ENCODE results near the gene RUFY1. TPM values are rescaled to one million over a fixed set of nuclear protein-coding genes. Genes with fewer than 3 reads are reported as not detected.
"Not testable (repeated sequence)": the region's sequence is repeated elsewhere in the genome, so short reads cannot be mapped to it uniquely, and the experiment has no call there.

Gene RUFY1
- total RNA-seq, 2 experiments from 2014 or later, result 35.8 to 47.7 TPM

- ChIA-PET POLR2A (interaction anchor here (0.5 to 2.4 kb wide), 11 partner anchors 10 to 1523 kb away, joined by 3 to 22 read pairs (median 4); partner anchors contain the start of gene CBY3), CTCF (ENCODE audit: unreplicated experiment) (no interaction called here)
- H3K4me2 ChIP-seq (ENCODE audit: low read length), result peak overlapping the region; percentile 87
- peak; percentile 57 for DNase-seq (ENCODE audit: low spot score)
- peak overlapping the region; percentile 82 for H2AFZ ChIP-seq (ENCODE audit: low read length)
- H3K79me2 ChIP-seq (ENCODE audit: insufficient read depth, low read depth, low read length), result peaks cover 42% of the 10 kb centered on the region
- peaks cover 35% of the 10 kb centered on the region for H4K20me1 ChIP-seq (ENCODE audit: insufficient read depth, low read length)
- intact Hi-C loops (cut with micrococcal nuclease; ENCODE audit: unreplicated experiment), result loop anchor here (2.0 kb wide), 2 partner anchors 73 to 109 kb away; partner anchors contain the start of genes MAML1 and RUFY1
- TSS peak; percentile 96 for BruUV-seq (replicated peaks)
- peak overlapping the region; percentile 90 for H3K27ac ChIP-seq (ENCODE audit: low read depth, low read length, poor library complexity, severe bottlenecking)
- TF ChIP-seq EZH2phosphoT487 (IDR thresholded peaks at IDR 0.05; ENCODE audit: borderline replicate concordance, low read depth, low read length), result no peak
- TF ChIP-seq, protein P1, sequence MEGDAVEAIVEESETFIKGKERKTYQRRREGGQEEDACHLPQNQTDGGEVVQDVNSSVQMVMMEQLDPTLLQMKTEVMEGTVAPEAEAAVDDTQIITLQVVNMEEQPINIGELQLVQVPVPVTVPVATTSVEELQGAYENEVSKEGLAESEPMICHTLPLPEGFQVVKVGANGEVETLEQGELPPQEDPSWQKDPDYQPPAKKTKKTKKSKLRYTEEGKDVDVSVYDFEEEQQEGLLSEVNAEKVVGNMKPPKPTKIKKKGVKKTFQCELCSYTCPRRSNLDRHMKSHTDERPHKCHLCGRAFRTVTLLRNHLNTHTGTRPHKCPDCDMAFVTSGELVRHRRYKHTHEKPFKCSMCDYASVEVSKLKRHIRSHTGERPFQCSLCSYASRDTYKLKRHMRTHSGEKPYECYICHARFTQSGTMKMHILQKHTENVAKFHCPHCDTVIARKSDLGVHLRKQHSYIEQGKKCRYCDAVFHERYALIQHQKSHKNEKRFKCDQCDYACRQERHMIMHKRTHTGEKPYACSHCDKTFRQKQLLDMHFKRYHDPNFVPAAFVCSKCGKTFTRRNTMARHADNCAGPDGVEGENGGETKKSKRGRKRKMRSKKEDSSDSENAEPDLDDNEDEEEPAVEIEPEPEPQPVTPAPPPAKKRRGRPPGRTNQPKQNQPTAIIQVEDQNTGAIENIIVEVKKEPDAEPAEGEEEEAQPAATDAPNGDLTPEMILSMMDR (conservative IDR thresholded peaks at IDR 0.05; ENCODE audit: low read length), result no peak
- H3K9me2 ChIP-seq (ENCODE audit: insufficient read depth, low read length), result no peaks in the 10 kb centered on the region
- H3K4me3 ChIP-seq (ENCODE audit: low read depth, low read length, poor library complexity, severe bottlenecking), result peak overlapping the region; percentile 100
- peaks cover 42% of the 10 kb centered on the region for H3K36me3 ChIP-seq (ENCODE audit: insufficient read depth, low read length)
- H3K9me3 ChIP-seq (ENCODE audit: low read length), result no peaks in the 10 kb centered on the region
- peaks cover 40% of the 10 kb centered on the region for H3K4me1 ChIP-seq (ENCODE audit: insufficient read depth, low read length, poor library complexity, severe bottlenecking)
Measured at GRCh38 chr5:179623906-179624741, 73.8 kb downstream of the RUFY1 start.

DNA sequence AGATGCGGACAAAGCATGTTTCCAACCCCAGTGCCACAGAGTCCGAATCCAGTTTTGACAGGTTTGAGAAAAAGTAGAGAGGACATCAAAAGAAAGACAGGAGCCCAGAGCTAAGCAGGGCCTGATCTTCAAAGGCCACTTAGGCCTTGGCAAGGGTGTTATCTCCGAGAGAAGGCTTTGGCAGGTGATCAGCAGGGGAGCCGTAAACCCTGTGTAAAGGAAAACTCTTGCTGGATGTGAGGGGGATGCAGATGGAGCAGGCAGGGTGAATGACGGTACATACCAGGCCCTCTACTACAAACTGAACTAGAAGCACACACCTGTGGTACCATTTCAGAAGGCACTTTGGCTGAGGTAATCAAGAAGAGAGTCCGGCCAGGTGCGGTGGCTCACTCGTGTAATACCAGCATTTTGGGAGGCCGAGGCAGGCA is 74.5 kb downstream of the RUFY1 start:
- H3K79me2 ChIP-seq (ENCODE audit: insufficient read depth, low read depth, low read length), result peaks cover 35% of the 10 kb centered on the region
- BruUV-seq (replicated peaks), result no TSS peak
- H3K9me2 ChIP-seq (ENCODE audit: insufficient read depth, low read length), result no peaks in the 10 kb centered on the region
- H3K4me3 ChIP-seq (ENCODE audit: low read depth, low read length, poor library complexity, severe bottlenecking), result peak overlapping the region; percentile 100
- H3K27ac ChIP-seq (ENCODE audit: low read depth, low read length, poor library complexity, severe bottlenecking), result peak overlapping the region; percentile 90
- DNase-seq (ENCODE audit: low spot score), result no peak
- peaks cover 34% of the 10 kb centered on the region for H3K36me3 ChIP-seq (ENCODE audit: insufficient read depth, low read length)
- TF ChIP-seq, protein P1 (conservative IDR thresholded peaks at IDR 0.05; ENCODE audit: low read length), result no peak
- TF ChIP-seq EZH2phosphoT487 (IDR thresholded peaks at IDR 0.05; ENCODE audit: borderline replicate concordance, low read depth, low read length), result no peak
- H3K4me2 ChIP-seq (ENCODE audit: low read length), result peak overlapping the region; percentile 87
- peaks cover 27% of the 10 kb centered on the region for H4K20me1 ChIP-seq (ENCODE audit: insufficient read depth, low read length)
- no peak overlapping the region; the same call in 1 of the 2 replicates for H2AFZ ChIP-seq (ENCODE audit: low read length)
- CTCF ChIA-PET (ENCODE audit: unreplicated experiment), result no interaction called here
- H3K4me1 ChIP-seq (ENCODE audit: insufficient read depth, low read length, poor library complexity, severe bottlenecking), result peaks cover 33% of the 10 kb centered on the region
- H3K9me3 ChIP-seq (ENCODE audit: low read length), result no peaks in the 10 kb centered on the region
- intact Hi-C loops (cut with micrococcal nuclease; ENCODE audit: unreplicated experiment), result no loop called here
- POLR2A ChIA-PET, result no interaction called here

DNA sequence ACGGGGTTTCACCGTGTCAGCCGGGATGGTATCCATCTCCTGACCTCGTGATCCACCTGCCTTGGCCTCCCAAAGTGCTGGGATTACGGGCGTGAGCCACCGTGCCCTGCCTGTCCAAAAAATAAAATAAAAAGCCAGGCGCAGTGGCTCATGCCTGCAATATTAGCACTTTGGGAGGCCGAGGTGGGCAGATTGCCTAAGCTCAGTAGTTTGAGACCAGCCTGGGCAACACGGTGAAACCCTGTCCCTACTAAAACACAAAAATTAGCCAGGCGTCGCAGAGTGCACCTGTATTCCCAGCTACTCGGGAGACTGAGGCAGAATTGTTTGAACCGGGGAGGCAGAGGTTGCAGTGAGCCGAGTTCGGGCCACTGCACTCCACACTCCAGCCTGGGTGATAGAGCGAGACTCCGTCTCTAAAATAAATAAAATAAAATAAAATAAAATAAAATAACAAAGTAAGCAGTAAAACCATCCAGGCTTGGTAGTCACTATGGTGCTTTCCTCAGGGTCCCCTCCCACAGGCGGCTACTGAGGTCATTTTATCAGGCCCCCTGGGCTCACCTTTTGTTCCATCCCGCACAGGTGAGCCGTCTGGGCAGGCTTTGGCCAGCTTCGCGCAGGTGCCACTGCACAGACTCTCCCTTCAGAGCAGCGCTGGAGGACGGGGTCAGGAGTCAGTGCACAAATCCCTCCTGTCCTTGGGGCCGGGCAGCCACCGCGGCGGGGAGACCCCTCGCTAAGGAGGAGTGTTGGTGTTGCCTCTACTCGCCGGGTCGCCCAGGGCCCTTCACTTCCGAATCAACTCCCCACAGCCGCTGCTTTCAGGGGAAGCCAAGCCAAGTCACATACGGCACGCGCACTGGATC is 83.4 kb downstream of the RUFY1 start:
- H2AFZ ChIP-seq (ENCODE audit: low read length); H3K4me1 ChIP-seq (ENCODE audit: insufficient read depth, low read length, poor library complexity, severe bottlenecking); H3K9me2 ChIP-seq (ENCODE audit: insufficient read depth, low read length); BruUV-seq (replicated peaks); H3K79me2 ChIP-seq (ENCODE audit: insufficient read depth, low read depth, low read length); CTCF ChIA-PET (ENCODE audit: unreplicated experiment); intact Hi-C loops (cut with micrococcal nuclease; ENCODE audit: unreplicated experiment); DNase-seq (ENCODE audit: low spot score); H3K9me3 ChIP-seq (ENCODE audit: low read length); H3K27ac ChIP-seq (ENCODE audit: low read depth, low read length, poor library complexity, severe bottlenecking); H4K20me1 ChIP-seq (ENCODE audit: insufficient read depth, low read length); H3K36me3 ChIP-seq (ENCODE audit: insufficient read depth, low read length): not testable (repeated sequence)
- Histone ChIP-seq H3K4me2 (ENCODE audit: low read length) (peak overlapping the region; percentile 39; the same call in 1 of the 2 replicates), H3K4me3 (ENCODE audit: low read depth, low read length, poor library complexity, severe bottlenecking) (peak overlapping the region; percentile 34)
- POLR2A ChIA-PET, result interaction anchor here (0.7 kb wide), 1 partner anchor 10 kb away, joined by 4 read pairs; the partner anchor contains the start of gene HNRNPH1

DNA sequence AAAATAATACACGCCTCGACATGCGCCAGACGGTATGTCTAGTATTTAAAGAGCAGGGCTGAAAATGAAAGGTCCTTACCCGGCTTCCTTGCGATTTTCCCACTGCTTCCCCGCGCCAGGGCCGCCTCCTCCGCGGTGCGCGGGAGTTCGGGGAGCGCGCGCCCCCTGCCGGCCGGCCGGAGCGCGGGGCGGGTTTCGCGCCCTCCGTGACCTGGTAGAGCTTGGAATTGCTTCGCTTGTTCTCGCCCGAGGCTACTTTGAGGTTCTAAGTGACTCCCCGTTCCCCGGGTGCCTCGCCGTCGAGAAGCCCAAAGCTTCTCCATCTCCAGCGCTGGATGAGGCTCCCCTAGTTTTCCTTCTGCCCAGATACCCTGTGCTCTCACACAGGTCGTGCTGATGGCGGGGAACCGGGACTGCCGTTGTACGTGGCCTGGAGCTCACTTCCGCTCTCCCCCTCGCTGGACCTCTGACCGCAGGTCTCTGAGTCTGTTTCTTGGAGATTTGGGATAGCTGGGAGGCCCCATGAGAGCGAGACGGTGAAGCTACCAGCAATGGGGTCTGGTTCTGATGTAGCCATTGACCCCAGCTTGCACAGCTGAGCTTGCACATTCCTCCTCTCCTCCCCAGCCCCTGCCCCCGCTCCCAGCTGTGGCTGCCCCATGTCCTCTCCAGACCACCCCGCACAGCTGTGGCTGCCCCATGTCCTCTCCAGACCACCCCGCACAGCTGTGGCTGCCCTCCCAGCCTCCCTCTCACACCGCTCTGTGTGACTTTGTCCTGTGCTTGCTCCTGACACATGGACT is 84.2 kb downstream of the RUFY1 start:
- H2AFZ ChIP-seq (ENCODE audit: low read length); H3K27ac ChIP-seq (ENCODE audit: low read depth, low read length, poor library complexity, severe bottlenecking); intact Hi-C loops (cut with micrococcal nuclease; ENCODE audit: unreplicated experiment); H3K36me3 ChIP-seq (ENCODE audit: insufficient read depth, low read length); H3K4me1 ChIP-seq (ENCODE audit: insufficient read depth, low read length, poor library complexity, severe bottlenecking); H3K4me3 ChIP-seq (ENCODE audit: low read depth, low read length, poor library complexity, severe bottlenecking); H4K20me1 ChIP-seq (ENCODE audit: insufficient read depth, low read length); CTCF ChIA-PET (ENCODE audit: unreplicated experiment); H3K9me3 ChIP-seq (ENCODE audit: low read length); DNase-seq (ENCODE audit: low spot score); H3K79me2 ChIP-seq (ENCODE audit: insufficient read depth, low read depth, low read length); BruUV-seq (replicated peaks); POLR2A ChIA-PET; H3K9me2 ChIP-seq (ENCODE audit: insufficient read depth, low read length): not testable (repeated sequence)
- peak overlapping the region; percentile 46; the same call in 1 of the 2 replicates for H3K4me2 ChIP-seq (ENCODE audit: low read length)

Measured in OCI-LY7 (cell line).